IPS-NIHi7 (cell line): ENCODE data around the gene KCNJ4.
A peak's percentile ranks its signal among the peaks of the same experiment; 100 is the strongest.

Experiments used
- DNase-seq: peaks from one replicate; pipeline ENCODE4 v3.0.0; 2012; ENCODE audit warnings: mixed read lengths; ENCODE audit errors: extremely low spot score

KCNJ4 gene

DNA sequence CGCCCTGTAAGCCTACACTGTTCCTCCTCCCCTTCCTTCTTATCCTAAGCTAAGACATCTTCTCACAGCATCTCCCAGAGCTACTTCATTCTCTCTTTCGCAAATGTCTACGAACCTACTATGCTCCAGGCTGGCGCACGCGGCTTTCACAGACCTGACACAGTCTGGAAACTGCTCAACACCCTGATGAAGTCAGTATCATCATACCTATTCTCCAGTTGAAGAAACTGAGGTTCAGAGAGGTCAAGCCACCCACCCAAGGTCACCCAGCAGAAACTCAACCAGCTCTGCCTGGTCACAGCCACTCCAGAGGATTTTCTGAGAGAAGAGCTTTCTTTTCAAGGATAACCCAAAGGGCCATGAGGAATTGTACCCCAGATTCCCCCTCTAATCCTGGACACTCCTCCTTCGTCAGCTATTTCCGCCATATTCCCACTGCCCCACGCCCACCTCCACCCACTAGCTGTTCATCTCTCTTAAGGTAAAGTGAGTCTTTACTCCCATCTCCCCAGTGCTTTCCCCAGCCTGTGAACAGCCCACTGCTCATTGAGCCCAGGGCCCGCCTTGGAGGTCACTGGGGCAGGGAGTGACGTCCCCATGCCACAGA lies 1.8 kb downstream of the KCNJ4 start:
- no peak for DNase-seq

DNA sequence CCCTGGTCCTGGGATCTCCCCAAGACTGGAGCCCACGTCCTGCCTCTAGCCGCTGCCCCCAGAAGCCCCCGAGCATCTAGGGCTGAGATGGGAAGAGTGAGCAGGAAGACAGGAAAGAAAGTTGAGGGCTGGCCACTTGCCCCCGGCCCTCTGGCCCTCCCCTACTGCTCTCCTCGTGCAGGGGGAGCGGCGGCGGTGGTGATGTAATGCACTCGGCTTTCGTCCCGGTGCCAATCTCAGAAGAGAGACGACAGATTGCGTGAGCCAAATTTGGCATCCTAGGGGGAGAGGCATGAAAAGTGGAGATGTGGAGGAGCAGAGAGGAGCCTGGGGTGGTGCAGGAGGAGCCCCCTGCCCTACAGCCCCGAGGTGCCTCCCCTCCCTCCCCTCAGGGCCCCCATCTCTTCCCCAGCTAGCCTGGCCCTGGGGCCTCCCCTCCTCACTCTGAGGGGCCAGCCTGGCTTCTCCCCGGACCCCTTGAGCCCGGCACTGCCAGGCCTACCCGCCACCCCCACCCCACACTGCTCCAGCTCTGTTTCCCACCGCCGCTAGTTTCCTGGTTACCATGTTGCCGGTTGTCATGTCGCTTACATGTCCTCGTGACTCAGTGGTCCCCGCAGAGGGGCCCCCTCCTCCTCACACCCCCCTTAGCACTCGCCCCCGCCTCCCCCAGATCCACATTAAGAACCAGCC lies 2.5 kb downstream of the KCNJ4 start:
- DNase-seq = no peak

DNA sequence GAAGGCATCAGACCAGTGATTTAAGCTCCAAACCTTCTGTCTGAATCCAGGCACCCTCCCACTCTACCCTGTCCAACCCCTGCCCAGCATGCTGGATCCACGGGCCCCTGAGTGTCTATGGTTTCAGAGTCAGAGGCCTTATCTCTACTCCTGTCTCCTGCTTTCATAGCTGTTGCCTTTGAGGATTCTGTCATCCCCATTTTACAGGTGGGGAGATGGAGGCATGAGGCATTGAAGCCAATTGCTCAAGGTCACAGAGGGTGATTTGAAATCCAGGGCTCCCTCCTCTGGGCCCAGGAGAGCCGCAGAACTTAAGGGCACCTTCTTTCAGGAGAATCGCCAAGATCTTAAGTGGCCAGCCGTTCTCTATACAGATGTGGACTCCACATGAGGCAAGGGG lies 3.1 kb downstream of the KCNJ4 start:
- DNase-seq = no peak

DNA sequence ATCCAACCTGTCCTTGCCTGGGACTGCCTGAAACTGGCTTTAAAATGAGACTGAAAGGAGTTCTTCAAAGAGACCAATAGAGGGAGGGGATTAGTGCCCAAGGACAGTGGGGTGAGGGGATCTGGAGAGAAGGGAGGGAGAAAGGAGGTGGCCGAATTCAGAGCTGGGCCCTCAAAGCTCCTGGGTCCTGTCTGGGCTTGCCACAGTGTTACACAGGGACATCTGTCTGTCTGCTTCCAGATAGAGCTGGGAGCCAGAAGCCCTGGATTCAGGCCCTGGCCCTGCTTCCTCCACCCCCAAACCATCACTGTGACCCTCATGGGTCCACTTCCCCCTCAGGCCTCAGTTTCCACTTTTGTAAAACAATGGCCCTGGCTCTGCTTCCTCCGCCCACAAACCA lies 3.6 kb downstream of the KCNJ4 start:
- no peak for DNase-seq

- DNase-seq = no peak
Measured at GRCh38 chr22:38450234-38450797, 4.7 kb downstream of the KCNJ4 start.

DNA sequence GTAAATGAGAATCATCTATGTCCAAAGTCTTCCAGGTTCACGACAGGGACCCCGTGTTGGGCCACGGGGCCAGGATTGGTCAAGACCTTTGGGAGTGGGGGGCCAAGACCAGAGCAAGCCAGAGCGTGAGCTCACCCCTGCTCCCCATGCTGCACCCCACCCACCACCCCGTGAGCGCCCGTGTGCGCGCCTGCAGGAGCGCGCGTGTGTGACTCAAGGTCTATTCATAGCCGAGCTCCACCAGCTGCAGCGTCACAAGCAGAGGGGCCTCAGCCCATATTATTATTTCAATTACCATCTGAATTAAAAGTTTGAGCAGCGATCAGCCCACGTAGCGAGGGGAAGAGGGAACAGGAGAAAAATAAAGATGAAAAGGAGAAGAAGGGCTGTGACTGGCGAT lies 5.2 kb downstream of the KCNJ4 start:
- DNase-seq = no peak

DNA sequence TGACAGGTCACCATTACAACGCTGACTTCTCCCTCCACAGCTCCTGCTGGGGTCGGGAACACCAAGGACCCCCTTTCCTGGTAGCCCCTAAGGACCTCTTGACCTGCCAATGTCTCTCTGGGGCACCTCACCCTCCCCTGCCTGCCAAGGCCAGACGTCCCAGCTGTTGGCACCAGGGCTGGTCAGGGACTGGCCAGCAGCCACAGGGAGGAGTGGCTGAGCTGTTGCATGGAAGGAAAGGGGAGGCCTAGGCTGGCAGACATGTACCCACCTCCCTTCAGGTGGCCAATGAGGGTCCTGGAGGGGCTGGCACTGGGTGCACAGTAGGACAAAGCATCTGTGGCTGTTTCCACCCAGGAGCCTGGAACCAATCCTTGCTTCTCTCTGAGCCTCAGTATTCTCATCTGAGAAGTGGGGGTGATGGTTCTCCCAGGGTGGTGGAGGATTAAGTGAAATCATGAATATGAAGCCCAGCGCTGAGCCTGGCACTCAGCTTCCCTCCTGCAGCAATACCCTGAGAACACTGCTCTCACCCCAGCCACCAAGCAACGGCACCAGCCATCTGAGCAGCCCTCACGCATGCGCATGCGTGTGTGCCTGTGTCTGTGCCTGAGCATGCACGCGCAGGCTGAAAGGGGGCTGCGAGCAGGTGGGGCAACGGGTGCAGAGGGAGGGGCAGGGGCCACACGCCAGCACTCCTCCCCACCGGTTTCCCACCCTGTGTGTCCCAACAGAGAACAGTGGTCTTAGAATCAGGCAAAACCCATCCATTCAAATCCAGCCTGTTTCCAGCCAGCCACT lies 5.9 kb downstream of the KCNJ4 start:
- DNase-seq = no peak

DNA sequence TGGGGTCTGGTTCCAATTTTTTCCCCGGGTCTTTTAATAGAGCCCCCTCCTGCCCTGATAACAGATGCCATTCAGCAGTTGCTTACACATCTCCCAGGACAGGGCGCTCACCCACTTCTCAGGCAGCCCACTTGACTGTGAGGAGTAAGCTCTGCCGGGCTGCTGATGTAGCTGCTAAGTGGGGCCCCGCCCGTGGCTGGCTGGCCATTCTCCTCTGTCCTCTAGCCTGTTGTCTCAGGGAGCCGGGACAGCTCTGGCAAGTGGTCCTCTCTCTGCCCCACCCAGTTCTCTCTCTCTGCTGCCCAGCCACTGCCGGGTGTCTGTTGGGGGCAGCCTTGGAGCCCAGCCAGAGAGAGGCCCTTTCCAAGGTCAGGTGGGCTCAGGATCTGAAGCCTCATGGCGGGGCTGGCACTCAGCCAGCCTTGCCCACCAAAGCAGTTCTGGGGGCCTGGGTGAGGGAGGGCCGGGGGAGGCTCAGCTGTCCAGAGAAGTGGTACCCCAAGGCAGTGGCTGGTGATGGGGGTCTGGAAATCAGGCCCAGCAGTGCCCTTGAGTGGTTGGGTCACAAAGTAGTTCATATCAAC lies 8.9 kb downstream of the KCNJ4 start:
- DNase-seq = no peak

DNA sequence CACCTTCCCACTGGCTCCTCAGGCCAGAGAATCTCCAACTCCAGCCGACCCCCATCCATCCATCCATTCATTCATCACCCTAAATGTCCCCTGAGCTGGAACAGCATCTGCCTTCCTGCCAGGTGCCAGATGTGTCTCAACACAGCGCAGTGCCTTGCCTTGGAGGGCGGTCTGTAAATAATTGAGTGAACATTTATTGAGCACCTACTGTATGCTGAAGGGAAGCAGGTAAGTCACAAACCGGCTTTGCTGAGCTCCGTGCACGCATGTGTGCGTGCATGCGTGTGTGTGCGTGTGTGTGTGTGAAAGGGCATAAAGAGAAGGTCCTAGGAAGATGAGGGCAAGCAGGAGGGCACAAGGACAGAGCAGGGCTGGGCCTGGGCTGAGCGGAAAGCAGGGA lies 10.2 kb downstream of the KCNJ4 start:
- no peak for DNase-seq

DNA sequence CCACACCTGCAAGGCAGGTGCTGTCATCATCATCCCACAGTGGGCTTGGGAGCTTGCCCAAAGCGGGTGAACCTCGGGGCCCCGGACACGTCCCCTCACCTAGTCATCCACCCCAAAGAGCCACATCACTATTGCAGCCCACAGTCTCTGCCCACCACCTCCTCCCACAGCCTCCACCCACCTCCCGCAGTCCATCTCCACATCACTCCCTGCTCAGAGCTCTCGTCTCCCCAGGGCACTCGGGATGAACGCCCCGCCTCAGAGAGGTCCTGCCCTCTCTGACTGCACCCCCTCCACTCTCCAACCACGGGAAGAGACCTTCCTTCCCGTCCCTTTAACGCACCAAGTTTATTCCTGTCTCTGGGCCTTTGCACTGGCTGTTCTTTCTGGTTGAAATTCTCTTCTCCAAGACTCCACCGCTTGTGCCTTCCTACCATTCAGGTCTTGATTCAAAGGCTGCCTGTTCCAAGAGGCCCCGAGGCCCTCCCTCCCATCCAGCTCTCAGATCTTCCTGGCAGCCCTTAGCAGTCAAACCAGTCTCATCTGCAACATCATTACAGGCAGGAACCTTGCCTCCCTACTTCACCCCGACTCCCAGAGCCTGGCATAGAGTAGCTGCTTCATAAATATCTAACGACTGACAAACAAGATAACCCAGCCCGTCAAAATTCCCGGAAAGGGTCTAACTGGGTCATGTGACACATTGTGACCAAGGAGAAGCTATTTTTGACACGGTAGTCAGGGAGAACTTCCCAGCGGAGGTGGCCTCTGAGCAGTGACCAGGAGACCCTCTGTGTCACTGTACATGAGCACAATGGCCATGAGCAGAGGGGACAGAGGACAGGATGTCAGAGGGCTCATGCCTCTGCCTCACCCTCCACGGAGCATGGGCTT lies 11.1 kb downstream of the KCNJ4 start:
- DNase-seq = no peak

DNA sequence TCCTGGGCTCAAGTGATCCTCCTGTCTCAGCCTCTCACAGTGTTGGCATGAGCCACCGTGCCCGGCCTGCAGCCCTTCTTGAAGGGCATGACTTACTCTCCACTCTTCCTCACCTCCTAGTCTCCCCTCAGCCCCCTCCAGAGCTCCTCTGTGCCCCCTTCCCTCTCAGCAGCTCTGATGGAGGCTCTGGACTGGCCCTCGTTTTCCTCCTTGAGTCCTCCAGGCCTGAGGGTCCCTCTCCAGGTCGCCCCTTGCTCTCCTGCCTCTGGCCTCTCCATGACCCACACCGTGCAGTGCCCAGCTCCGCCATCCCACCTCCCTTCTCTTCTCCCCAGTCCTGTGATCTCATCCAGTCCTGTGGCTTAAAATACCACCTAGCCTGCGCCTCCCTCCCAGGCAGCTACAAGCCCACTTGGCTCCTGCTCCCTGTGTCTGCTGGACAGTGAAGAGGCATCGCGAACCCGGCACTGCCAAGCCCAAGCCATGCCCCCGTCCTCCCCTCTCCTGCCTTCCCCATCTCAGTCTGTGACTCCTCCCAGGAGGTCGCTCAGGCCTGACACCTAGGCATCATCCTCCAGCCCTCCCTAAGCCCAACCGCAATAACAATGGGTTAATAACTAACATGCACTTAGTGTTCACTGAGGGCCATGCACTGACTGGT lies 11.9 kb downstream of the KCNJ4 start:
- no peak for DNase-seq

- DNase-seq = no peak
Measured at GRCh38 chr22:38441620-38442287, 13.2 kb downstream of the KCNJ4 start.

- DNase-seq = no peak
Measured at GRCh38 chr22:38440747-38441350, 14.2 kb downstream of the KCNJ4 start.

DNA sequence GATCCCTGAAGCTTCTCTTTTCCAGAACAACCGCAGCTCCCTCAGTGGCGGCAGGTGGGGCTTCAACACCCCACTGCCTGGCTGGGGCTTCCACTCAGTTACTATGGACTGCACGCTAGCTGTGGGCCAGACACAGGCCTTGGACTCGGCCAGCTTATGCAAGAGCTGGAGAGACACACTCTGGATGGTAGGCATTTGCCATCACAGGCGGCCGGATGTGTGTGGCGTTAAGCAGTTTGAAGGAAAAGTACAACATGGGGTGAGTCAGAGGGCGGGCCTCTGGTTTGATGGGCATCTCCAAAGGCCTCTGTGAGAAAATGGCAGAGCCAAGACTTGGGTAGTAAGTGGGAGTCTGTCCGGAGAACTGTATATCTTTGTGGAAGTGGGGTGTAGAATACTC lies 17.6 kb downstream of the KCNJ4 start:
- no peak for DNase-seq

GRCh38 chr22:38436629-38437395 lies 18.2 kb downstream of the KCNJ4 start:
- no peak for DNase-seq

DNA sequence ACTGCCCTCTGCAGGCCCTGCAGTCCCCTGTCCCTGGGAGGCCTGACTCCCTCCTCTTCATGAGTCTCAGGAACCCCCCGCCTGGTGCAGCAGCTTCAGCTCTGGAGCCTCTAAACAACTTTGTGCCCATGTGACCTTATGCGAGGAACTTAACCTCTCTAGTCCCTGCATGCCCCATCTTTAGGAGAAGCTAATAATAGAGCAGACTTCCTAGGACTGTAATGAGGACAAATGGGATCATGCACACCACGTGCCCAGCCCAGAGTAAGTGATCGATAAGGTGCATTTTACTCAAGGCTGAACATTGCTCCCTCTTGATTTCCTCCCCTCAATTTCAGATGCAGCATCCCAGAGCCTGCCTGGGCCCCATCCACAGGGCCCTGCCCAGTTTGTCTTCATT lies 19.0 kb downstream of the KCNJ4 start:
- no peak for DNase-seq

DNA sequence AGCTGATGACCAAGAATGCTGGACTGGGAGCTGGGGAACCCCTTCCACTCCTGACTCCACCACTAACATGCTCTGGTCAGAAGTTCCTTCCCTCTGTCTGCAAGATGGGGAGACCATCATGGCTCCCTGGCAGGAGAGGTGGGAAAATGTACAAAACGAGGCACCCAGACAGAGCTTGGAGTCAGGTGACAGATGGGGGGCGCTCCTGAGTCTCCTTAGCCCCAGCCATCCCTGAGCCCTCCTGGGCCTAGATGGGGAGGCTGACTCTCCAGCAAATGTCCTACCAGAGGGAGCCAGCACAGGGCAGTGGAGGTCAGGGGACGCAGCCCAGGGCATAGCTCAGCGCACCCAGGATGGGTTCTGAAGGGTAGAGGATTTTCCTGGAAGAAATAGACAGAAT lies 20.0 kb downstream of the KCNJ4 start:
- peak; percentile 84 for DNase-seq

- no peak for DNase-seq
Measured at GRCh38 chr22:38433871-38434270, 21.1 kb downstream of the KCNJ4 start.

DNA sequence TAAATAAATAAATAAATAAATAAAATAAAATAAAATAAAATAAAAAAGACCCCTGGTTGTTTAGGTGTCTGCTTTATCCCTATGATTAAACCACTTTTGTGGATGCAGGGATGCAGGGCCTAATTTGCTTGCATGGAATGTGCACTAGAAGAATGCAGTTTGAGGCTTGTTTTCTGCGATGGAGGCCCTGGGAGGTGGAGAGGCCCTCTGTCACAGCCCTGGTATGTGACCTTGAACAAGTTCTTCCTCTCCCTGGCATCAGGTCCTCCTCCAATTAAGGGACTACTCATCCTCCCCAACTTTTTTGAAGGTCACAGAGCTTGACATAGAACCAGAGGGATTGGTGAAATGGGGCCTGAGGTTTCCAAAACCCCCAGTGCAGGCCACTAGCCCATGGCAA lies 22.7 kb downstream of the KCNJ4 start:
- DNase-seq = no peak
